GM23248 (cell line): Measurements from ENCODE around the gene DHDDS. TPM values are rescaled to one million over a fixed set of nuclear protein-coding genes. Genes with fewer than 3 reads are reported as not detected.
A peak's percentile ranks its signal among the peaks of the same experiment; 100 is the strongest.

ENCODE experiments used
- DNase-seq: peaks from one replicate; pipeline ENCODE4 v3.0.0-alpha.2; 2015
- H2AFZ ChIP-seq: fragments of 200-600 bp; sonication (generic); 2 replicates; pipeline ENCODE4 v1.6.1; 2016; ENCODE audit warnings: antibody characterized with exemption
- H3F3A ChIP-seq: fragments of 200-600 bp; sonication (generic); 2 replicates; pipeline ENCODE4 v1.6.1; 2016; ENCODE audit warnings: mild to moderate bottlenecking, antibody characterized with exemption, mixed run types; ENCODE audit not compliant: insufficient read depth
- H3K27ac ChIP-seq: fragments of 200-600 bp; sonication (generic); 2 replicates; pipeline ENCODE4 v1.5.1; 2016; ENCODE audit warnings: mild to moderate bottlenecking
- H3K27me3 ChIP-seq: fragments of 200-600 bp; sonication (generic); replicated peaks from 2 replicates; pipeline ENCODE4 v1.6.1; 2016; ENCODE audit warnings: mild to moderate bottlenecking; ENCODE audit not compliant: insufficient read depth
- H3K36me3 ChIP-seq: fragments of 200-600 bp; sonication (generic); 2 replicates; pipeline ENCODE4 v1.6.1; 2016; ENCODE audit warnings: low read depth, mild to moderate bottlenecking
- H3K4me1 ChIP-seq: fragments of 200-600 bp; sonication (generic); 2 replicates; pipeline ENCODE4 v1.6.1; 2016; ENCODE audit warnings: mild to moderate bottlenecking; ENCODE audit not compliant: insufficient read depth
- H3K4me2 ChIP-seq: fragments of 200-600 bp; sonication (generic); one replicate; pipeline ENCODE4 v1.6.1; 2016; ENCODE audit warnings: mild to moderate bottlenecking; ENCODE audit not compliant: unreplicated experiment
- H3K4me3 ChIP-seq: fragments of 200-600 bp; sonication (generic); 2 replicates; pipeline ENCODE4 v1.5.1; 2016; ENCODE audit warnings: mild to moderate bottlenecking
- H3K79me2 ChIP-seq: fragments of 200-600 bp; sonication (generic); 2 replicates; pipeline ENCODE4 v1.6.1; 2016; ENCODE audit warnings: mild to moderate bottlenecking; ENCODE audit not compliant: insufficient read depth
- H3K9ac ChIP-seq: fragments of 200-600 bp; sonication (generic); 2 replicates; pipeline ENCODE4 v1.6.1; 2016; ENCODE audit warnings: mild to moderate bottlenecking
- H3K9me2 ChIP-seq: fragments of 200-600 bp; sonication (generic); 2 replicates; pipeline ENCODE4 v1.6.1; 2016; ENCODE audit warnings: mixed run types, mild to moderate bottlenecking, moderate library complexity; ENCODE audit not compliant: insufficient read depth
- H3K9me3 ChIP-seq: fragments of 200-600 bp; sonication (generic); one replicate; pipeline ENCODE4 v1.6.1; 2017; ENCODE audit warnings: low read depth
- H4K20me1 ChIP-seq: fragments of 200-600 bp; sonication (generic); 2 replicates; pipeline ENCODE4 v1.6.0; 2016; ENCODE audit not compliant: insufficient read depth
- EZH2 ChIP-seq: fragments of 200-600 bp; sonication (generic); IDR thresholded peaks from 2 replicates; pipeline ENCODE4 v1.6.1; 2018; ENCODE audit warnings: antibody characterized with exemption, mild to moderate bottlenecking; ENCODE audit not compliant: insufficient read depth, poor library complexity, severe bottlenecking
- EZH2phosphoT487 ChIP-seq: fragments of 200-600 bp; sonication (generic); IDR thresholded peaks from 2 replicates; pipeline ENCODE4 v1.6.1; 2018; ENCODE audit warnings: antibody characterized with exemption, moderate library complexity, mild to moderate bottlenecking, low read depth; ENCODE audit not compliant: insufficient read depth
- WGBS, 2 experiments: methylation state at CpG; one replicate each; pipeline ENCODE4 v1.1.6; 2015 to 2017; ENCODE audit warnings: low lambda C conversion rate in 2 of 2, low coverage in 1 of 2; ENCODE audit errors: missing lambda C conversion rate in 2 of 2; 5-methylcytosine and 5-hydroxymethylcytosine counted together
- in situ Hi-C: fragments of 300-500 bp; cut with MboI; formaldehyde crosslinking; loops from 2 replicates; pipeline ENCODE4 v1.15.0; 2020
- polyA plus RNA-seq: library from polyadenylated mRNA; unstranded; fragments of >200 nt; fragmentation: Nextera tagmentation; extraction: Ambion mirVana; gene quantifications from 2 replicates; pipeline ENCODE4 v1.2.1, GENCODE V29; 2016
- total RNA-seq: library from RNA; depleted of rRNA; stranded (reverse); fragments of >200 nt; shearing (Covaris generic); gene quantifications from 2 replicates; pipeline ENCODE4 v1.2.3, GENCODE V29; 2014

DHDDS gene
- total and polyA plus RNA-seq, 2 experiments from 2014 or later = 46.9 to 50.8 TPM

GRCh38 chr1:26477446-26478152, 45.5 kb downstream of the DHDDS start:
- H3K36me3 ChIP-seq = peaks cover 39% of the 10 kb centered on the region
- no peaks in the 10 kb centered on the region for H3K9me3 ChIP-seq
- in situ Hi-C loops = no loop called here
- H3K27ac ChIP-seq = no peak overlapping the region
- peak; percentile 22 for DNase-seq
- no peak overlapping the region for H3K4me3 ChIP-seq
- peaks cover 20% of the 10 kb centered on the region for H3K4me1 ChIP-seq
- H3K9me2 ChIP-seq = no peaks in the 10 kb centered on the region
- H3K4me2 ChIP-seq = no peak overlapping the region
- peaks cover 28% of the 10 kb centered on the region for H3F3A ChIP-seq
- H3K9ac ChIP-seq = no peak overlapping the region
- H4K20me1 ChIP-seq = 0 out of 2 replicates have a peak, but pooled peaks cover 16% of the 10 kb centered on the region
- no peak overlapping the region for H2AFZ ChIP-seq
- 65 to 74% methylated on average over 8 of the region's 8 CpGs for WGBS, 2 experiments
- TF ChIP-seq EZH2 (no peak), EZH2phosphoT487 (no peak)
- no peaks in the 10 kb centered on the region for H3K27me3 ChIP-seq
- peaks cover 23% of the 10 kb centered on the region for H3K79me2 ChIP-seq

- Histone ChIP-seq H3F3A (peaks cover 34% of the 10 kb centered on the region), H3K27me3 (no peaks in the 10 kb centered on the region), H3K9me2 (no peaks in the 10 kb centered on the region), H3K4me2 (no peak overlapping the region), H3K4me1 (peaks cover 26% of the 10 kb centered on the region), H3K4me3 (no peak overlapping the region), H2AFZ (no peak overlapping the region), H4K20me1 (0 out of 2 replicates have a peak, but pooled peaks cover 16% of the 10 kb centered on the region), H3K27ac (no peak overlapping the region), H3K36me3 (peaks cover 39% of the 10 kb centered on the region), H3K79me2 (peaks cover 21% of the 10 kb centered on the region), H3K9me3 (no peaks in the 10 kb centered on the region), H3K9ac (no peak overlapping the region)
- no peak for DNase-seq
- no peak for TF ChIP-seq EZH2
- no peak for TF ChIP-seq EZH2phosphoT487
- in situ Hi-C loops = no loop called here
- WGBS, 2 experiments = 82 to 85% methylated on average over 3 of the region's 3 CpGs
Measured at GRCh38 chr1:26478159-26478558, 46.0 kb downstream of the DHDDS start.

GRCh38 chr1:26478988-26479387, 46.9 kb downstream of the DHDDS start:
- H3K4me3 ChIP-seq = no peak overlapping the region
- H3K4me2 ChIP-seq = no peak overlapping the region
- H3K27me3 ChIP-seq = no peaks in the 10 kb centered on the region
- no peak overlapping the region for H3K27ac ChIP-seq
- H3K79me2 ChIP-seq = peaks cover 13% of the 10 kb centered on the region
- DNase-seq = no peak
- in situ Hi-C loops = no loop called here
- H3K4me1 ChIP-seq = peaks cover 26% of the 10 kb centered on the region
- H3K36me3 ChIP-seq = peaks cover 31% of the 10 kb centered on the region
- WGBS, 2 experiments = 98 to 99% methylated on average over 6 of the region's 6 CpGs
- H2AFZ ChIP-seq = no peak overlapping the region
- H4K20me1 ChIP-seq = 0 out of 2 replicates have a peak, but pooled peaks cover 8% of the 10 kb centered on the region
- no peak overlapping the region for H3K9ac ChIP-seq
- TF ChIP-seq EZH2 (no peak), EZH2phosphoT487 (no peak)
- no peaks in the 10 kb centered on the region for H3K9me2 ChIP-seq
- H3F3A ChIP-seq = peaks cover 34% of the 10 kb centered on the region
- H3K9me3 ChIP-seq = no peaks in the 10 kb centered on the region

GRCh38 chr1:26482921-26483320, 50.8 kb downstream of the DHDDS start:
- H3K4me1 ChIP-seq = peaks cover 22% of the 10 kb centered on the region
- no peaks in the 10 kb centered on the region for H3K79me2 ChIP-seq
- no peaks in the 10 kb centered on the region for H3K27me3 ChIP-seq
- peaks cover 9% of the 10 kb centered on the region; the same call in 1 of the 2 replicates for H3F3A ChIP-seq
- TF ChIP-seq EZH2phosphoT487 = no peak
- no peak for TF ChIP-seq EZH2
- peak; percentile 56 for DNase-seq
- no peak overlapping the region for H2AFZ ChIP-seq
- 54 to 55% methylated on average over 2 of the region's 2 CpGs for WGBS, 2 experiments
- in situ Hi-C loops = no loop called here
- no peaks in the 10 kb centered on the region for H3K9me3 ChIP-seq
- H3K27ac ChIP-seq = peak overlapping the region; percentile 30
- H3K4me3 ChIP-seq = no peak overlapping the region
- 0 out of 2 replicates have a peak, but pooled peaks cover 3% of the 10 kb centered on the region for H3K36me3 ChIP-seq
- H4K20me1 ChIP-seq = no peaks in the 10 kb centered on the region
- H3K4me2 ChIP-seq = no peak overlapping the region
- no peak overlapping the region for H3K9ac ChIP-seq
- no peaks in the 10 kb centered on the region for H3K9me2 ChIP-seq
